ENCODE results near the gene UNC5CL. TPM values are rescaled to one million over a fixed set of nuclear protein-coding genes. Genes with fewer than 3 reads are reported as not detected.

Gene UNC5CL
- total and polyA plus RNA-seq, 2 of the 4 experiments (the other 2 are of a cell fraction) = not detected

GRCh38 chr6:41085182-41085581, 46.2 kb upstream of the UNC5CL start:
- peak; percentile 29; the same call in 1 of the 2 replicates for ATAC-seq (ENCODE audit: low read depth)
- no TSS peak for BruUV-seq (replicated peaks)
- intact Hi-C loops (cut with micrococcal nuclease) (no loop called here), dilution Hi-C loops (cut with HindIII; ENCODE audit: low sequenced_read_pairs, unreplicated experiment) (no loop called here), in situ Hi-C loops (cut with MboI; ENCODE audit: low sequenced_read_pairs) (no loop called here)
- Histone ChIP-seq H3K9me3 (ENCODE audit: control insufficient read depth, insufficient read depth, low read length) (no peaks in the 10 kb centered on the region), H4K20me1 (ENCODE audit: insufficient read depth, low read length) (no peaks in the 10 kb centered on the region), H3K9ac (ENCODE audit: low read depth, low read length) (no peak overlapping the region), H3K27me3 (ENCODE audit: control insufficient read depth, insufficient read depth, low read length) (no peaks in the 10 kb centered on the region), H3K18ac (ENCODE audit: low read depth, low read length) (no peak overlapping the region), H3K4me1 (ENCODE audit: control insufficient read depth, insufficient read depth, low read length) (peaks cover 3% of the 10 kb centered on the region), H3K4me3 (ENCODE audit: insufficient read depth, low read depth, low read length) (no peak overlapping the region), H3K23ac (ENCODE audit: low read depth, low read length) (no peak overlapping the region), H2AFZ (replicated peaks; ENCODE audit: low read length, poor library complexity) (no peak overlapping the region), H3K79me1 (ENCODE audit: low read depth in 1 of 2, low read length in 2 of 2) (peaks cover 11 to 12% of the 10 kb centered on the region in 2 experiments; a peak in 3 of 4 replicates), H2BK15ac (ENCODE audit: low read depth, low read length) (no peak overlapping the region), H3K4me2 (ENCODE audit: low read depth, low read length) (no peak overlapping the region), H3K9me1 (ENCODE audit: insufficient read depth, low read length) (no peaks in the 10 kb centered on the region), H4K8ac (ENCODE audit: low read depth in 2 of 2, low read length in 2 of 2) (no peak overlapping the region), H4K5ac (ENCODE audit: low read depth, low read length) (no peak overlapping the region), H2BK20ac (ENCODE audit: low read depth, low read length) (no peak overlapping the region), H3K36me3 (ENCODE audit: control insufficient read depth, insufficient read depth, low read length) (peaks cover 20% of the 10 kb centered on the region), H3K56ac (ENCODE audit: extremely low read depth, insufficient read depth, low read length) (no peak overlapping the region), H2BK5ac (ENCODE audit: low read depth, low read length, poor library complexity, severe bottlenecking) (no peak overlapping the region), H3K14ac (replicated peaks; ENCODE audit: low read depth, low read length) (no peak overlapping the region), H2AK5ac (ENCODE audit: low read depth, low read length) (no peak overlapping the region), H3K4ac (ENCODE audit: low read depth, low read length) (no peak overlapping the region), H3K27ac (ENCODE audit: insufficient read depth, low read length) (no peak overlapping the region), H4K91ac (ENCODE audit: insufficient read depth, low read depth, low read length) (no peak overlapping the region), H2AK9ac (replicated peaks; ENCODE audit: low read depth, low read length, poor library complexity) (no peak overlapping the region), H2BK120ac (ENCODE audit: low read depth, low read length) (no peak overlapping the region)
- ChIA-PET POLR2A (ENCODE audit: unreplicated experiment) (no interaction called here), CTCF (interaction anchor here (0.7 kb wide), 1 partner anchor 32 kb away, joined by 3 read pairs; no protein-coding TSS in a partner anchor)
- TF ChIP-seq NFE2L2 (IDR thresholded peaks at IDR 0.05; ENCODE audit: low read depth, low read length) = no peak
- peak; percentile 62; the same call in 1 of the 2 replicates for TF ChIP-seq CEBPB (IDR thresholded peaks at IDR 0.05; ENCODE audit: low read depth, low read length)
- no peak for TF ChIP-seq RFX5 (IDR thresholded peaks at IDR 0.05; ENCODE audit: low read depth, low read length)
- DNase-seq = no peak

All from IMR-90 (cell line).